Osteoblast (primary cell): ENCODE data around the gene BOK. TPM values are rescaled to one million over a fixed set of nuclear protein-coding genes. Genes with fewer than 3 reads are reported as not detected.

Experiments used
- DNase-seq: peaks from one replicate; pipeline ENCODE4 v3.0.0; 2011; ENCODE audit warnings: low spot score, mixed read lengths; ENCODE audit not compliant: insufficient read length; ENCODE audit errors: missing footprints
- H2AFZ ChIP-seq: 2 replicates; pipeline ENCODE4 v1.6.0; 2011; ENCODE audit warnings: mild to moderate bottlenecking, low read length
- H3K27ac ChIP-seq: 2 replicates; pipeline ENCODE4 v1.5.1; 2011; ENCODE audit warnings: mild to moderate bottlenecking, low read depth, low read length, moderate library complexity
- H3K27me3 ChIP-seq: 2 replicates; pipeline ENCODE4 v1.6.0; 2012; ENCODE audit warnings: mild to moderate bottlenecking, control low read depth, inconsistent platforms, low read length, moderate library complexity; ENCODE audit not compliant: insufficient read depth
- H3K36me3 ChIP-seq: 2 replicates; pipeline ENCODE4 v1.5.1; 2011; ENCODE audit warnings: mild to moderate bottlenecking, low read length, control low read depth, moderate library complexity; ENCODE audit not compliant: insufficient read depth
- H3K4me1 ChIP-seq: 2 replicates; pipeline ENCODE4 v1.5.1; 2011; ENCODE audit warnings: mild to moderate bottlenecking, low read length, control low read depth, moderate library complexity; ENCODE audit not compliant: insufficient read depth
- H3K4me2 ChIP-seq: 2 replicates; pipeline ENCODE4 v1.6.0; 2011; ENCODE audit warnings: mild to moderate bottlenecking, low read length; ENCODE audit not compliant: insufficient read depth
- H3K4me3 ChIP-seq: fragments of 200-600 bp; sonication (generic); 3 replicates; pipeline ENCODE4 v1.5.1; 2012; ENCODE audit warnings: mild to moderate bottlenecking, low read length, inconsistent platforms; ENCODE audit not compliant: insufficient read depth
- H3K79me2 ChIP-seq: 2 replicates; pipeline ENCODE4 v1.6.0; 2012; ENCODE audit warnings: mild to moderate bottlenecking, low read length, control low read depth, inconsistent platforms; ENCODE audit not compliant: insufficient read depth
- H3K9me3 ChIP-seq: 2 replicates; pipeline ENCODE4 v1.5.1; 2011; ENCODE audit warnings: low read depth, low read length, control low read depth
- H4K20me1 ChIP-seq: 2 replicates; pipeline ENCODE4 v1.6.0; 2012; ENCODE audit warnings: mild to moderate bottlenecking, low read length, control low read depth; ENCODE audit not compliant: insufficient read depth
- total RNA-seq: library from RNA; depleted of rRNA; stranded (reverse); fragments of >200 nt; gene quantifications from 2 replicates; pipeline ENCODE4 v1.2.3, GENCODE V29; 2012
- TF ChIP-seq, protein P1 (sequence below): IDR thresholded peaks from 2 replicates; pipeline ENCODE4 v1.5.1; 2011; ENCODE audit warnings: mild to moderate bottlenecking, low read depth, low read length, moderate library complexity; ENCODE audit errors: extremely low read depth

BOK gene
- total RNA-seq, 1 donor, result 41.3 TPM

DNA sequence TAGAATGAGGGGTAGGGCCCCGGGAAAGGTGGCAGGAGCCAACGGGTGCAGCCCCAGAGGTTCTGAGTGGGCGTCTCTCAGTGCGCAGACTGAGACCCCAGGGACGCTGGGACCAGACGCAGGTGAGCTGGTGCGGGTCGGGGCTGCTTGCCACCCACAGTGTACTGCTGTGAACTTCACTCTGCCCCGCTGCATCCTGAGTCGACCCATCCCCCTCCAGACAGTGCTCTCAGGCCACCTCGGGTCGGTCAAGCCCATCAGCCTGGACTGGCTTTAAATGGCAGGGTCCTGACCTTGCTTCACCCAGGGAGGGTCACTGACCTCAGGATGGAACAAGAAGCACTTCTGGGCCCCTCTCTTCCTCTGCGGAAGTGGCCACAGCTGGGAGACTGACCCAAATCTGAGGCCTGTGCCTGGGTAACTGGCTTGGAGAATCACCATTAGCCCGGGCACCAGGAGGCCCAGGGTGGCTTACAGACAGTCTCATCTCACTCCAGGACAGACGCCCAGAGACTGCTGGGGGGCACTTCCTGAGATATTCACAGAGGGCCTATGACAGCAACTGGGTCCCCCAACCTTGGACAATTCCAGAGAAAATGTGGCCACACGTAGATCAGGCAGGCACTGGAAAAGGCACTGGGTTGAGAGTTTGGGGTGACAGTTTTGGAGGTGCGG, 23.7 kb upstream of the BOK start:
- TF ChIP-seq, protein P1, sequence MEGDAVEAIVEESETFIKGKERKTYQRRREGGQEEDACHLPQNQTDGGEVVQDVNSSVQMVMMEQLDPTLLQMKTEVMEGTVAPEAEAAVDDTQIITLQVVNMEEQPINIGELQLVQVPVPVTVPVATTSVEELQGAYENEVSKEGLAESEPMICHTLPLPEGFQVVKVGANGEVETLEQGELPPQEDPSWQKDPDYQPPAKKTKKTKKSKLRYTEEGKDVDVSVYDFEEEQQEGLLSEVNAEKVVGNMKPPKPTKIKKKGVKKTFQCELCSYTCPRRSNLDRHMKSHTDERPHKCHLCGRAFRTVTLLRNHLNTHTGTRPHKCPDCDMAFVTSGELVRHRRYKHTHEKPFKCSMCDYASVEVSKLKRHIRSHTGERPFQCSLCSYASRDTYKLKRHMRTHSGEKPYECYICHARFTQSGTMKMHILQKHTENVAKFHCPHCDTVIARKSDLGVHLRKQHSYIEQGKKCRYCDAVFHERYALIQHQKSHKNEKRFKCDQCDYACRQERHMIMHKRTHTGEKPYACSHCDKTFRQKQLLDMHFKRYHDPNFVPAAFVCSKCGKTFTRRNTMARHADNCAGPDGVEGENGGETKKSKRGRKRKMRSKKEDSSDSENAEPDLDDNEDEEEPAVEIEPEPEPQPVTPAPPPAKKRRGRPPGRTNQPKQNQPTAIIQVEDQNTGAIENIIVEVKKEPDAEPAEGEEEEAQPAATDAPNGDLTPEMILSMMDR, result no peak
- Histone ChIP-seq H3K36me3 (no peaks in the 10 kb centered on the region), H3K79me2 (no peaks in the 10 kb centered on the region), H3K4me3 (no peak overlapping the region), H2AFZ (no peak overlapping the region), H3K4me1 (no peaks in the 10 kb centered on the region), H4K20me1 (no peaks in the 10 kb centered on the region), H3K27me3 (peaks cover 7% of the 10 kb centered on the region), H3K9me3 (no peaks in the 10 kb centered on the region), H3K4me2 (no peak overlapping the region), H3K27ac (no peak overlapping the region)
- DNase-seq, result peak; percentile 78

DNA sequence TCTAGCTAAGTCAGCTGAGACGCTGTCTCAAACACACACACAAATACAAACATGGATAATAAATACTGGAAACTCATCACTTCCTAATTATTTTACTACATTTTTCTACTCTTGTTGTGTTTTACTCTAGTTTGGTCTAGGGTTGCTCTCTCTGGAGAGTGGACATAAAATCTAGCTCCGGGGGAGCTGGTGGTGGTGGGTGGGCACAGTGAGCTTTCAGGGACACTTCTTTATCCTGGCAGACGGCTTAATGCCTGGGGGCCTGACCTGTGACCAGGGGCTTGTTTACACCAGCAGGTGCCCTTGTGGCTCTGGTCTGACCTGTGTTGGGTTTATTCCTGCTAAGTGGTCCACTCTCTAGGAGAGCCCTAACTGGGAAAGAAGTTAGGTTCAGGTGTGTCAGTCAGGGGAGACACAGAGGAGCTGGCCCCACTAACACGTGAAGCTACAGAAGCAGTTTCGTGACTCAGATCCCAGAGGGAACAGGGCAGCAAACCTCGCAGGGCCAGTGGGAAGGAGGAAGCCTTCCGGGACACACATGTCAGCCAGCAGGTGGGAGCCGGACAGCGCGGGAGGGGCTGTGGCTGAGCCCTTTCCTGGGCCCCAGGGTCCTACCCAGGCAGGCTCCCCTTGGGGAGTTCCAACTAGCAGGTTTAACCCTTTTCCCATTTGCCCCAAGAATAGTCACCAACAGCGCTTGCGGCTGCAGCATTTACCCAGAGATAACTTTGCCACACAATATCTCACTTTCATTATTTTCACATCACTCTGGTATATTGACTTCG, 22.5 kb upstream of the BOK start:
- Histone ChIP-seq H3K4me2 (no peak overlapping the region), H3K36me3 (no peaks in the 10 kb centered on the region), H4K20me1 (no peaks in the 10 kb centered on the region), H3K27ac (no peak overlapping the region), H3K9me3 (no peaks in the 10 kb centered on the region), H3K79me2 (no peaks in the 10 kb centered on the region), H3K4me3 (no peak overlapping the region), H3K27me3 (peaks cover 1% of the 10 kb centered on the region), H3K4me1 (peaks cover 3% of the 10 kb centered on the region), H2AFZ (no peak overlapping the region)
- peak; percentile 66 for DNase-seq
- TF ChIP-seq, protein P1, result no peak

DNA sequence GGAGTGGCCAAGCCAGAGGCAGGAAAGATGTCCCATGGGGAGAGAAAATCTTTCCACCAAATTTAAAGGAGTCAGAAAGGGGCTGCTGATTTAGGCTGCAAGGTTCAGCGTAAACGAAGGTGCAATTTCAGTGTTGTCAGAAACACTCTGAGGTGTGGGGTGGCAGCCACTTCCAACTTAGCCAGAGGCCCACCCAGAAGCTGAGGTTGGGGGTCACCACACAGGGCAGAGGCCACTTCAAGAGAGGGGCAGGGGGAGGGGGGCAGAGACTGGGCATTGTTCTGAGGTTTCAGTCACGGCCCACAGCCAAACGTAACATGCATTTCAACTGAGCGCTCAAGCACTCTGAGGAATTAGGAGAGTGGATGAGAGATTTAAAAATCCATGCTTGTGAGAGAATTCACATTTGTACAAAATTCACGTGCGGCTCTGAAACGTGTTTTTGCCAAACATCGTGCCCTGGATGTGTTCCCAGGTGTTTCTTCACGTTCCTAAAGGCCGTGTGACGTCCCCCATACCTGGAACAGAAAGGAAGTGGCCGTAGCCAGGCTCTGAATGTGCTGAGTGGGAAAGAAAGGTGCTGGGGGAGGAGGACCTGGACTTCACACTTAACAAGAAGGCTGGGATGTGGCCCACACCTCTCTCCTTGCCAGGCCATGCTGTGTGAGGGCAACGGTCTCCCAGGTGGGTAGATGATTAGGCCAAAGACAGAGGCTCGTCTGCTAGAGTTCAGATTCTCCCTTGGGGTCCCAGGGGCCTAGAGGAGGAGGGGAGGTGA, 19.5 kb upstream of the BOK start:
- no peaks in the 10 kb centered on the region for H3K9me3 ChIP-seq
- DNase-seq, result peak; percentile 86
- H3K27ac ChIP-seq, result no peak overlapping the region
- H3K36me3 ChIP-seq, result no peaks in the 10 kb centered on the region
- no peaks in the 10 kb centered on the region for H4K20me1 ChIP-seq
- H2AFZ ChIP-seq, result no peak overlapping the region
- H3K4me1 ChIP-seq, result peaks cover 13% of the 10 kb centered on the region
- no peaks in the 10 kb centered on the region for H3K79me2 ChIP-seq
- peaks cover 5% of the 10 kb centered on the region for H3K27me3 ChIP-seq
- TF ChIP-seq, protein P1, result no peak
- H3K4me3 ChIP-seq, result no peak overlapping the region
- no peak overlapping the region for H3K4me2 ChIP-seq
